ENCODE results near the gene TLR8. TPM values are rescaled to one million over a fixed set of nuclear protein-coding genes. Genes with fewer than 3 reads are reported as not detected.

Gene TLR8
- total and polyA plus RNA-seq, 10 of the 15 experiments (the other 5 are each of a cell fraction or from before 2014, with no cell fraction given): 0.04 TPM; not detected in 9

GRCh38 chrX:12958059-12958458 is 51.6 kb downstream of the TLR8 start (continued):
- TF ChIP-seq CTCF (IDR thresholded peaks at IDR 0.05 in 2 of 3, conservative IDR thresholded peaks at IDR 0.05 in 1 of 3; ENCODE audit: control insufficient read depth in 2 of 3, extremely low read depth in 1 of 3, insufficient read depth in 1 of 3, low read depth in 3 of 3, low read length in 3 of 3) (no peak), ZNF687 (IDR thresholded peaks at IDR 0.05) (0 out of 2 replicates have a peak, but pooled peaks have one; percentile 42), POU2F2 (IDR thresholded peaks at IDR 0.05; ENCODE audit: borderline replicate concordance, low read depth, low read length) (peak; percentile 74; the same call in 1 of the 3 replicates)

- SMC1A ChIA-PET (ENCODE audit: uncharacterized antibody, unreplicated experiment): interaction anchor here (0.9 to 18.8 kb wide), 10 partner anchors 8 to 718 kb away, joined by 3 to 632 read pairs (median 25); partner anchors contain the start of gene TMSB4X
- Histone ChIP-seq H2AFZ (ENCODE audit: control insufficient read depth, low read depth, low read length) (no peak overlapping the region), H3K4me2 (ENCODE audit: control insufficient read depth, insufficient read depth) (peak overlapping the region; percentile 28), H4K20me1 (ENCODE audit: control insufficient read depth, insufficient read depth) (no peaks in the 10 kb centered on the region), H3K9me3 (replicated peaks; ENCODE audit: control insufficient read depth, insufficient read depth, low read length) (no peaks in the 10 kb centered on the region), H3K9ac (ENCODE audit: control insufficient read depth, insufficient read depth, low read length) (peak overlapping the region; percentile 63), H3K4me1 (ENCODE audit: control insufficient read depth, insufficient read depth, low read length) (peaks cover 53% of the 10 kb centered on the region), H3K4me3 (no peak overlapping the region), H3K36me3 (ENCODE audit: control insufficient read depth in 2 of 2, insufficient read depth in 2 of 2, low read length in 1 of 2) (no peaks in the 10 kb centered on the region), H3K27ac (ENCODE audit: control insufficient read depth, insufficient read depth) (peak overlapping the region; percentile 99), H3K79me2 (ENCODE audit: control insufficient read depth, insufficient read depth, low read length) (peaks cover 15% of the 10 kb centered on the region), H3K27me3 (replicated peaks in 1 of 2; ENCODE audit: control insufficient read depth in 2 of 2, insufficient read depth in 2 of 2, low read length in 1 of 2) (no peaks in the 10 kb centered on the region)
- no peak for FAIRE-seq
- no TSS peak for BruUV-seq (replicated peaks)
- CTCF ChIA-PET: interaction anchor here (1.1 to 6.4 kb wide), 14 partner anchors 11 to 530 kb away, joined by 3 to 37 read pairs (median 6); no protein-coding TSS in a partner anchor
- intact Hi-C loops (cut with micrococcal nuclease; ENCODE audit: unreplicated experiment): loop anchor here (10.0 kb wide), 1 partner anchor 736 kb away; no protein-coding TSS in a partner anchor
- POLR2A ChIA-PET: interaction anchor here (1.2 to 7.7 kb wide), 9 partner anchors 9 to 132 kb away, joined by 3 to 138 read pairs (median 9); partner anchors contain the start of gene TMSB4X
- RAD21 ChIA-PET (ENCODE audit: unreplicated experiment): interaction anchor here (1.0 to 15.5 kb wide), 16 partner anchors 8 to 530 kb away, joined by 3 to 549 read pairs (median 17); partner anchors contain the start of gene TMSB4X
- in situ Hi-C loops (cut with MboI): loop anchor here (10.0 to 25.0 kb wide), 2 partner anchors 704 to 1066 kb away; partner anchors contain the start of genes GEMIN8 and TCEANC
- no peak for ATAC-seq
- WGBS (ENCODE audit: insufficient coverage, insufficient replicate concordance, low lambda C conversion rate, missing lambda C conversion rate): 35% methylated on average over 4 of the region's 4 CpGs
- no peak for DNase-seq (ENCODE audit: low read depth, low spot score)
- TF ChIP-seq PBX3 (IDR thresholded peaks at IDR 0.05; ENCODE audit: insufficient replicate concordance, low read depth, low read length): no peak
- TF ChIP-seq EZH2 (IDR thresholded peaks at IDR 0.05; ENCODE audit: borderline replicate concordance, control insufficient read depth, low read depth, low read length): no peak
- no peak for TF ChIP-seq DPF2 (IDR thresholded peaks at IDR 0.05)
- no peak for TF ChIP-seq NFYA (IDR thresholded peaks at IDR 0.05; ENCODE audit: borderline replicate concordance, low read depth, low read length)
- no peak for TF ChIP-seq CREM (IDR thresholded peaks at IDR 0.05; ENCODE audit: low read depth)
- no peak for TF ChIP-seq IRF5 (IDR thresholded peaks at IDR 0.05; ENCODE audit: borderline replicate concordance)
- no peak for TF ChIP-seq NFXL1 (IDR thresholded peaks at IDR 0.05; ENCODE audit: borderline replicate concordance)
- no peak for TF ChIP-seq TCF12 (IDR thresholded peaks at IDR 0.05; ENCODE audit: low read depth, low read length)
- no peak for TF ChIP-seq SREBF1 (IDR thresholded peaks at IDR 0.05; ENCODE audit: low read length)
- TF ChIP-seq YBX1 (IDR thresholded peaks at IDR 0.05): no peak
Observed at GRCh38 chrX:12958461-12958860, 52.0 kb downstream of the TLR8 start.
